GM23338 (cell line): ENCODE results near the gene ANKRD27.

Experiments
- EZH2 ChIP-seq: fragments of 200-600 bp; sonication (generic); IDR thresholded peaks from one replicate; pipeline ENCODE4 v1.8.0; 2017; ENCODE audit warnings: antibody characterized with exemption, mild to moderate bottlenecking, low read depth; ENCODE audit not compliant: unreplicated experiment
- POLR2AphosphoS5 ChIP-seq: IDR thresholded peaks from 2 replicates; pipeline ENCODE4 v1.6.1; 2016; ENCODE audit warnings: antibody characterized with exemption, low read depth
- TF ChIP-seq, protein P1 (sequence below), 2 experiments: fragments of 200-600 bp in 1 of 2; sonication (generic) in 1 of 2; conservative IDR thresholded peaks; 2 replicates each; pipeline versions ENCODE4 v1.5.1 to v1.6.1; 2016 to 2017; ENCODE audit warnings: antibody characterized with exemption in 2 of 2, low read depth in 2 of 2, mild to moderate bottlenecking in 2 of 2, moderate library complexity in 1 of 2
- TF ChIP-seq, protein P2 (sequence below): IDR thresholded peaks from one replicate; pipeline ENCODE4 v1.6.1; 2018; ENCODE audit warnings: antibody characterized with exemption; ENCODE audit not compliant: unreplicated experiment

- TF ChIP-seq, protein P1, sequence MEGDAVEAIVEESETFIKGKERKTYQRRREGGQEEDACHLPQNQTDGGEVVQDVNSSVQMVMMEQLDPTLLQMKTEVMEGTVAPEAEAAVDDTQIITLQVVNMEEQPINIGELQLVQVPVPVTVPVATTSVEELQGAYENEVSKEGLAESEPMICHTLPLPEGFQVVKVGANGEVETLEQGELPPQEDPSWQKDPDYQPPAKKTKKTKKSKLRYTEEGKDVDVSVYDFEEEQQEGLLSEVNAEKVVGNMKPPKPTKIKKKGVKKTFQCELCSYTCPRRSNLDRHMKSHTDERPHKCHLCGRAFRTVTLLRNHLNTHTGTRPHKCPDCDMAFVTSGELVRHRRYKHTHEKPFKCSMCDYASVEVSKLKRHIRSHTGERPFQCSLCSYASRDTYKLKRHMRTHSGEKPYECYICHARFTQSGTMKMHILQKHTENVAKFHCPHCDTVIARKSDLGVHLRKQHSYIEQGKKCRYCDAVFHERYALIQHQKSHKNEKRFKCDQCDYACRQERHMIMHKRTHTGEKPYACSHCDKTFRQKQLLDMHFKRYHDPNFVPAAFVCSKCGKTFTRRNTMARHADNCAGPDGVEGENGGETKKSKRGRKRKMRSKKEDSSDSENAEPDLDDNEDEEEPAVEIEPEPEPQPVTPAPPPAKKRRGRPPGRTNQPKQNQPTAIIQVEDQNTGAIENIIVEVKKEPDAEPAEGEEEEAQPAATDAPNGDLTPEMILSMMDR (conservative IDR thresholded peaks at IDR 0.05; ENCODE audit: low read depth in 2 of 2): no peak; a peak in 1 of 4 replicates
- TF ChIP-seq, protein P2, sequence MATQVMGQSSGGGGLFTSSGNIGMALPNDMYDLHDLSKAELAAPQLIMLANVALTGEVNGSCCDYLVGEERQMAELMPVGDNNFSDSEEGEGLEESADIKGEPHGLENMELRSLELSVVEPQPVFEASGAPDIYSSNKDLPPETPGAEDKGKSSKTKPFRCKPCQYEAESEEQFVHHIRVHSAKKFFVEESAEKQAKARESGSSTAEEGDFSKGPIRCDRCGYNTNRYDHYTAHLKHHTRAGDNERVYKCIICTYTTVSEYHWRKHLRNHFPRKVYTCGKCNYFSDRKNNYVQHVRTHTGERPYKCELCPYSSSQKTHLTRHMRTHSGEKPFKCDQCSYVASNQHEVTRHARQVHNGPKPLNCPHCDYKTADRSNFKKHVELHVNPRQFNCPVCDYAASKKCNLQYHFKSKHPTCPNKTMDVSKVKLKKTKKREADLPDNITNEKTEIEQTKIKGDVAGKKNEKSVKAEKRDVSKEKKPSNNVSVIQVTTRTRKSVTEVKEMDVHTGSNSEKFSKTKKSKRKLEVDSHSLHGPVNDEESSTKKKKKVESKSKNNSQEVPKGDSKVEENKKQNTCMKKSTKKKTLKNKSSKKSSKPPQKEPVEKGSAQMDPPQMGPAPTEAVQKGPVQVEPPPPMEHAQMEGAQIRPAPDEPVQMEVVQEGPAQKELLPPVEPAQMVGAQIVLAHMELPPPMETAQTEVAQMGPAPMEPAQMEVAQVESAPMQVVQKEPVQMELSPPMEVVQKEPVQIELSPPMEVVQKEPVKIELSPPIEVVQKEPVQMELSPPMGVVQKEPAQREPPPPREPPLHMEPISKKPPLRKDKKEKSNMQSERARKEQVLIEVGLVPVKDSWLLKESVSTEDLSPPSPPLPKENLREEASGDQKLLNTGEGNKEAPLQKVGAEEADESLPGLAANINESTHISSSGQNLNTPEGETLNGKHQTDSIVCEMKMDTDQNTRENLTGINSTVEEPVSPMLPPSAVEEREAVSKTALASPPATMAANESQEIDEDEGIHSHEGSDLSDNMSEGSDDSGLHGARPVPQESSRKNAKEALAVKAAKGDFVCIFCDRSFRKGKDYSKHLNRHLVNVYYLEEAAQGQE: no peak
- TF ChIP-seq EZH2: no peak
- TF ChIP-seq POLR2AphosphoS5: no peak
These were observed 2.7 kb upstream of the ANKRD27 start for GRCh38 chr19:32677657-32678056.
